Spleen (tissue), 11 donors: ENCODE results near the gene CCDC12. TPM values are rescaled to one million over a fixed set of nuclear protein-coding genes. Genes with fewer than 3 reads are reported as not detected.

Source experiments
- DNase-seq: peaks from one replicate; pipeline ENCODE4 v3.0.0-alpha.2; 2020
- H3K27ac ChIP-seq, 8 donors: fragments of 200-600 bp; sonication (generic) in 7 of 8; 1 replicate in 4 of 8; 2 replicates in 4 of 8; pipeline versions ENCODE4 v1.5.0 to v1.8.0; 2016 to 2021; ENCODE audit warnings: inconsistent platforms in 4 of 8, mild to moderate bottlenecking in 4 of 8, moderate library complexity in 1 of 8
- H3K27me3 ChIP-seq, 7 donors: fragments of 200-600 bp; sonication (generic) in 6 of 7; replicated peaks in 1 of 7; 1 replicate in 4 of 7; 2 replicates in 3 of 7; pipeline versions ENCODE4 v1.5.0 to v1.8.0; 2016 to 2021; ENCODE audit warnings: inconsistent platforms in 3 of 7, mild to moderate bottlenecking in 1 of 7
- H3K36me3 ChIP-seq, 6 donors: fragments of 200-600 bp; sonication (generic) in 5 of 6; 1 replicate in 4 of 6; 2 replicates in 2 of 6; pipeline versions ENCODE4 v1.5.0 to v1.8.0; 2016 to 2021; ENCODE audit warnings: inconsistent platforms in 2 of 6
- H3K4me1 ChIP-seq, 6 donors: fragments of 200-600 bp; sonication (generic) in 5 of 6; 1 replicate in 3 of 6; 2 replicates in 3 of 6; pipeline versions ENCODE4 v1.5.0 to v1.8.0; 2016 to 2021; ENCODE audit warnings: inconsistent platforms in 3 of 6
- H3K4me3 ChIP-seq, 8 donors: fragments of 200-600 bp; sonication (generic) in 7 of 8; 1 replicate in 4 of 8; 2 replicates in 4 of 8; pipeline versions ENCODE4 v1.5.0 to v1.8.0; 2016 to 2021; ENCODE audit warnings: inconsistent platforms in 4 of 8, mild to moderate bottlenecking in 4 of 8, moderate library complexity in 2 of 8
- H3K9me3 ChIP-seq, 8 donors: fragments of 200-600 bp; sonication (generic) in 7 of 8; 1 replicate in 4 of 8; 2 replicates in 4 of 8; pipeline versions ENCODE4 v1.5.0 to v1.8.0; 2016 to 2021; ENCODE audit warnings: inconsistent platforms in 4 of 8
- CTCF ChIP-seq, 11 experiments: fragments of 200-600 bp in 7 of 11; fragments of 450-650 bp in 4 of 11; sonication (generic) in 4 of 11; IDR thresholded peaks in 8 of 11; conservative IDR thresholded peaks in 3 of 11; 1 replicate in 7 of 11; 2 replicates in 4 of 11; pipeline versions ENCODE4 v1.4.0 to v1.8.0; 2016 to 2021; ENCODE audit warnings: antibody characterized with exemption in 11 of 11, inconsistent platforms in 4 of 11, mild to moderate bottlenecking in 1 of 11
- POLR2A ChIP-seq, 3 donors: fragments of 450-650 bp; IDR thresholded peaks; one replicate each; pipeline ENCODE4 v1.5.1; 2017; ENCODE audit warnings: antibody characterized with exemption in 3 of 3, mild to moderate bottlenecking in 1 of 3
- POLR2AphosphoS5 ChIP-seq, 3 donors: sonication (generic); formaldehyde crosslinking; IDR thresholded peaks; one replicate each; pipeline ENCODE4 v1.5.1; 2017; ENCODE audit warnings: antibody characterized with exemption in 3 of 3
- WGBS, 5 donors: extraction: QIAGEN DNeasy Blood & Tissue Kit in 3 of 5; methylation state at CpG; one replicate each; pipeline versions ENCODE4 v1.1.5 to v1.1.7; 2013 to 2018; 5-methylcytosine and 5-hydroxymethylcytosine counted together
- intact Hi-C: fragments of 100-400 bp; cut with DNase I; formaldehyde crosslinking; loops from one replicate; pipeline ENCODE4 v1.15.0; 2023; ENCODE audit warnings: low total_unique reads
- polyA plus RNA-seq, 3 donors: library from polyadenylated mRNA; stranded (reverse); fragments of 200-250 nt; gene quantifications; one replicate each; pipeline ENCODE4 v1.2.1, GENCODE V29; 2013
- total RNA-seq, 7 donors: library from RNA; depleted of rRNA in 3 of 7; stranded (reverse); fragments of >200 nt in 3 of 7; fragmentation: NEBNext Ultra II Directional in 4 of 7; extraction: Animal tissue kit (Norgen Biotek cat#: 25700) in 4 of 7; gene quantifications; one replicate each; pipeline versions ENCODE4 v1.1.0 to v1.2.1, GENCODE V29; 2016 to 2021
- donor health status: healthy with polysubstance abuse.
- donor health status: DM: no; HTN: no; CAD: no; lungs with moderate emphysema.
- donor health status: DM: no; HTN: no; CAD: no.
- donor health status: Bipolar disorder and iron deficiency.
- donor health status: healthy.
- donor health status: DM: no; HTN: no; CAD: no.
- donor health status: DM: yes; HTN: yes; CAD: no.

The CCDC12 gene
- total and polyA plus RNA-seq, 10 donors, result 36.5 to 124 (median 55.7) TPM

GRCh38 chr3:46978985-46979944, 2.7 kb upstream of the CCDC12 start, which contains the start of gene NBEAL2:
TSS of gene NBEAL2 (plus strand) at chr3:46979666. CDS start at chr3:46979862, 196 bp downstream.
- H3K4me1 ChIP-seq, result peaks cover 33 to 88% (median 78%) of the 10 kb centered on the region in 6 donors
- H3K9me3 ChIP-seq, result no peaks in the 10 kb centered on the region
- DNase-seq, result peak; percentile 100
- intact Hi-C loops, result no loop called here
- H3K27me3 ChIP-seq, result no peaks in the 10 kb centered on the region
- H3K36me3 ChIP-seq, result no peaks in the 10 kb centered on the region
- WGBS, 5 donors, result 1 to 2% (median 1%) methylated on average over 26 to 73 of the region's 73 CpGs
- TF ChIP-seq POLR2AphosphoS5 (IDR thresholded peaks at IDR 0.05) (peak; percentile 91 to 96 (median 95)), CTCF (IDR thresholded peaks at IDR 0.05 in 8 of 11, conservative IDR thresholded peaks at IDR 0.05 in 3 of 11) (peak in 7 of 11 experiments; percentile 31 to 70 (median 57)), POLR2A (IDR thresholded peaks at IDR 0.05) (peak in 1 of 3 donors; percentile 60)
- H3K4me3 ChIP-seq, result peak within 1 kb of the TSS; percentile 51 to 78 (median 56)
- peak within 1 kb of the TSS; percentile 84 to 96 (median 90) for H3K27ac ChIP-seq

GRCh38 chr3:46978381-46978780, 1.8 kb upstream of the CCDC12 start:
- no peaks in the 10 kb centered on the region for H3K36me3 ChIP-seq
- H3K9me3 ChIP-seq, result no peaks in the 10 kb centered on the region
- WGBS, 5 donors, result 88 to 96% (median 90%) methylated on average over 9 of the region's 9 CpGs
- H3K4me1 ChIP-seq, result peaks cover 33 to 91% (median 83%) of the 10 kb centered on the region in 6 donors
- TF ChIP-seq CTCF (IDR thresholded peaks at IDR 0.05 in 8 of 11, conservative IDR thresholded peaks at IDR 0.05 in 3 of 11) (no peak), POLR2A (IDR thresholded peaks at IDR 0.05) (no peak), POLR2AphosphoS5 (IDR thresholded peaks at IDR 0.05) (no peak)
- no peaks in the 10 kb centered on the region for H3K27me3 ChIP-seq
- intact Hi-C loops, result no loop called here
- H3K27ac ChIP-seq, result peak overlapping the region in 6 of 8 donors; percentile 90 to 96 (median 91)
- peak overlapping the region in 3 of 8 donors; percentile 52 to 78 (median 54) for H3K4me3 ChIP-seq
- peak; percentile 77 for DNase-seq

GRCh38 chr3:46977811-46978195, 1.3 kb upstream of the CCDC12 start:
- Histone ChIP-seq H3K4me3 (no peak overlapping the region), H3K36me3 (no peaks in the 10 kb centered on the region), H3K9me3 (no peaks in the 10 kb centered on the region), H3K27me3 (no peaks in the 10 kb centered on the region), H3K4me1 (peaks cover 34 to 91% (median 82%) of the 10 kb centered on the region in 6 donors), H3K27ac (peak overlapping the region in 5 of 8 donors; percentile 29 to 96 (median 92))
- DNase-seq, result peak; percentile 76
- intact Hi-C loops, result no loop called here
- 91 to 95% (median 93%) methylated on average over 5 of the region's 5 CpGs for WGBS, 5 donors
- TF ChIP-seq CTCF (IDR thresholded peaks at IDR 0.05 in 8 of 11, conservative IDR thresholded peaks at IDR 0.05 in 3 of 11) (no peak), POLR2AphosphoS5 (IDR thresholded peaks at IDR 0.05) (no peak), POLR2A (IDR thresholded peaks at IDR 0.05) (no peak)
